Fibroblast of lung (primary cell): ENCODE results near the gene ZNF516. TPM values are rescaled to one million over a fixed set of nuclear protein-coding genes. Genes with fewer than 3 reads are reported as not detected.

Source experiments
- DNase-seq, 2 donors: peaks; one replicate each; pipeline versions ENCODE4 v3.0.0 to v3.0.0-alpha.2; 2010; ENCODE audit warnings: low read depth in 2 of 2
- H2AFZ ChIP-seq: 2 replicates; pipeline ENCODE4 v1.5.1; 2012; ENCODE audit warnings: low read length, control low read depth, inconsistent platforms
- H3K27ac ChIP-seq: 2 replicates; pipeline ENCODE4 v1.5.1; 2011; ENCODE audit warnings: low read length, control low read depth; ENCODE audit not compliant: insufficient read depth
- H3K27me3 ChIP-seq: 2 replicates; pipeline ENCODE4 v1.5.1; 2011; ENCODE audit warnings: mild to moderate bottlenecking, low read length; ENCODE audit not compliant: control insufficient read depth, insufficient read depth
- H3K36me3 ChIP-seq: 2 replicates; pipeline ENCODE4 v1.5.1; 2011; ENCODE audit warnings: low read length; ENCODE audit not compliant: control insufficient read depth, insufficient read depth
- H3K4me1 ChIP-seq: 2 replicates; pipeline ENCODE4 v1.5.1; 2011; ENCODE audit warnings: low read length; ENCODE audit not compliant: control insufficient read depth, insufficient read depth; ENCODE audit errors: extremely low read depth
- H3K4me2 ChIP-seq: 2 replicates; pipeline ENCODE4 v1.5.1; 2011; ENCODE audit warnings: low read length, control low read depth; ENCODE audit not compliant: insufficient read depth; ENCODE audit errors: extremely low read depth
- H3K4me3 ChIP-seq, 4 experiments: fragments of 200-600 bp in 1 of 4; sonication (generic) in 1 of 4; replicated peaks in 1 of 4; 2 replicates each; pipeline ENCODE4 v1.5.1; 2011 to 2016; ENCODE audit warnings: low read length in 4 of 4, low read depth in 3 of 4, mild to moderate bottlenecking in 3 of 4, control low read depth in 2 of 4, inconsistent platforms in 1 of 4, mixed read lengths in 1 of 4; ENCODE audit not compliant: insufficient read depth in 1 of 4; ENCODE audit errors: control extremely low read depth in 1 of 4
- H3K79me2 ChIP-seq: 2 replicates; pipeline ENCODE4 v1.5.1; 2012; ENCODE audit warnings: mild to moderate bottlenecking, low read length, inconsistent platforms; ENCODE audit not compliant: control insufficient read depth, insufficient read depth
- H3K9ac ChIP-seq: 2 replicates; pipeline ENCODE4 v1.5.1; 2011; ENCODE audit warnings: mild to moderate bottlenecking, low read length, control low read depth; ENCODE audit not compliant: insufficient read depth
- H3K9me3 ChIP-seq: 2 replicates; pipeline ENCODE4 v1.5.1; 2012; ENCODE audit warnings: low read depth, low read length; ENCODE audit not compliant: control insufficient read depth, insufficient read depth
- H4K20me1 ChIP-seq: 2 replicates; pipeline ENCODE4 v1.5.1; 2011; ENCODE audit warnings: low read length; ENCODE audit not compliant: control insufficient read depth, insufficient read depth; ENCODE audit errors: extremely low read depth
- EZH2 ChIP-seq: IDR thresholded peaks from 2 replicates; pipeline ENCODE4 v1.5.1; 2012; ENCODE audit warnings: low read length, control low read depth, mild to moderate bottlenecking; ENCODE audit errors: missing control alignments
- polyA plus RNA-seq, 2 donors: library from polyadenylated mRNA; depleted of rRNA in 1 of 2; stranded (reverse) in 1 of 2; unstranded in 1 of 2; fragments of >200 nt; gene quantifications; 2 replicates each; pipeline ENCODE4 v1.2.1, GENCODE V29; 2011 to 2012; ENCODE audit warnings: missing spikeins in 1 of 2
- total RNA-seq: library from RNA; depleted of rRNA; stranded (reverse); fragments of >200 nt; gene quantifications from 2 replicates; pipeline ENCODE4 v1.2.1, GENCODE V29; 2014
- TF ChIP-seq, protein P1 (sequence below), 2 donors: IDR thresholded peaks in 1 of 2; conservative IDR thresholded peaks in 1 of 2; 1 replicate in 1 of 2; 2 replicates in 1 of 2; pipeline ENCODE4 v1.5.1; 2011 to 2012; ENCODE audit warnings: low read length in 2 of 2, control low read depth in 1 of 2, inconsistent platforms in 1 of 2, low read depth in 1 of 2, mild to moderate bottlenecking in 1 of 2

Gene ZNF516
- total and polyA plus RNA-seq, 2 donors (not counting 1 experiment from before 2014, with no cell fraction given) = 7.9 to 32.7 TPM

DNA sequence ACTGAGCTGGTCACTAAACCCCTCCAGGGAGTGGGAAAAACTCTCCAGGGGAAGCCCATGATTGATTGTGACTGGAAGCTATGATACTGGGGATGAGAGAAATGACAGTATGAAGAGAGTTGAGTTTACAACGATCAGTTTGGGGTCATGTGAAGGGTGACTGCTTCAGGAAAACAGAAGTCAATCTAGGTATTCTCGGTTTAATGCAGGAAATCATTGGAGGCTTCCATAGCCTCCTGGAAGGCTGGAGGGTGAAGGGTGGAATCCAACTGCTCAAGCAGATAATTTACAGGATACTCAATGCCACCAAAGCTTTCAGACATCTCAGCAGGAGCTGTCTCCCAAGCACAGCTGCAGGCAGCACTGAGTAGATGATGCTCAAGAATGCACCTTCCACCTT, 154.6 kb downstream of the ZNF516 start:
- Histone ChIP-seq H4K20me1 (no peaks in the 10 kb centered on the region), H3K27ac (no peak overlapping the region), H3K4me1 (no peaks in the 10 kb centered on the region), H3K9ac (no peak overlapping the region), H2AFZ (no peak overlapping the region), H3K79me2 (no peaks in the 10 kb centered on the region), H3K27me3 (no peaks in the 10 kb centered on the region), H3K4me3 (no peak overlapping the region), H3K36me3 (no peaks in the 10 kb centered on the region), H3K9me3 (no peaks in the 10 kb centered on the region), H3K4me2 (no peak overlapping the region)
- DNase-seq = no peak
- TF ChIP-seq EZH2 = no peak
- TF ChIP-seq, protein P1, sequence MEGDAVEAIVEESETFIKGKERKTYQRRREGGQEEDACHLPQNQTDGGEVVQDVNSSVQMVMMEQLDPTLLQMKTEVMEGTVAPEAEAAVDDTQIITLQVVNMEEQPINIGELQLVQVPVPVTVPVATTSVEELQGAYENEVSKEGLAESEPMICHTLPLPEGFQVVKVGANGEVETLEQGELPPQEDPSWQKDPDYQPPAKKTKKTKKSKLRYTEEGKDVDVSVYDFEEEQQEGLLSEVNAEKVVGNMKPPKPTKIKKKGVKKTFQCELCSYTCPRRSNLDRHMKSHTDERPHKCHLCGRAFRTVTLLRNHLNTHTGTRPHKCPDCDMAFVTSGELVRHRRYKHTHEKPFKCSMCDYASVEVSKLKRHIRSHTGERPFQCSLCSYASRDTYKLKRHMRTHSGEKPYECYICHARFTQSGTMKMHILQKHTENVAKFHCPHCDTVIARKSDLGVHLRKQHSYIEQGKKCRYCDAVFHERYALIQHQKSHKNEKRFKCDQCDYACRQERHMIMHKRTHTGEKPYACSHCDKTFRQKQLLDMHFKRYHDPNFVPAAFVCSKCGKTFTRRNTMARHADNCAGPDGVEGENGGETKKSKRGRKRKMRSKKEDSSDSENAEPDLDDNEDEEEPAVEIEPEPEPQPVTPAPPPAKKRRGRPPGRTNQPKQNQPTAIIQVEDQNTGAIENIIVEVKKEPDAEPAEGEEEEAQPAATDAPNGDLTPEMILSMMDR (conservative IDR thresholded peaks at IDR 0.05 in 1 of 2, IDR thresholded peaks at IDR 0.05 in 1 of 2; ENCODE audit: low read depth in 1 of 2, low read length in 2 of 2) = no peak

DNA sequence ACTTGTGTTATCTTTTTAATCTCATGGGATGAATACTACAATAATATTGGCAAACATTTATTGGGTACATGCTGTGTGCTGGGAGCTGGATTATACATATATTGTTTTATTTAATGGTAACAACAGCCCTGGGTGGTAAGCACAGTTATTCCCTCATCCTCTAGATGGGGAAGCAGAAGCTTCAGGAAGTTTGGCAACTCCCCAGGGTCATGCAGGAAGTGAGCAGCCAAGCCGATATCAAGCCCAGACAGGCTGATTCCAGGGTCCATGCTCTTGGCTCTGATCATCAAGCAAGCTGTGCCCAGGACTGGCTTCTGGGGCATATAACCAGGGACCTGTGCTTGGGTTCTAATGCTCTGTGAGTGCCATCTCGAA, 155.8 kb downstream of the ZNF516 start:
- DNase-seq = no peak
- Histone ChIP-seq H4K20me1 (no peaks in the 10 kb centered on the region), H3K79me2 (no peaks in the 10 kb centered on the region), H3K9me3 (no peaks in the 10 kb centered on the region), H3K4me1 (no peaks in the 10 kb centered on the region), H3K9ac (no peak overlapping the region), H3K36me3 (no peaks in the 10 kb centered on the region), H3K27ac (no peak overlapping the region), H3K4me2 (no peak overlapping the region), H3K27me3 (no peaks in the 10 kb centered on the region), H3K4me3 (no peak overlapping the region), H2AFZ (no peak overlapping the region)
- TF ChIP-seq EZH2 = no peak
- TF ChIP-seq, protein P1 (conservative IDR thresholded peaks at IDR 0.05 in 1 of 2, IDR thresholded peaks at IDR 0.05 in 1 of 2; ENCODE audit: low read depth in 1 of 2, low read length in 2 of 2) = no peak

DNA sequence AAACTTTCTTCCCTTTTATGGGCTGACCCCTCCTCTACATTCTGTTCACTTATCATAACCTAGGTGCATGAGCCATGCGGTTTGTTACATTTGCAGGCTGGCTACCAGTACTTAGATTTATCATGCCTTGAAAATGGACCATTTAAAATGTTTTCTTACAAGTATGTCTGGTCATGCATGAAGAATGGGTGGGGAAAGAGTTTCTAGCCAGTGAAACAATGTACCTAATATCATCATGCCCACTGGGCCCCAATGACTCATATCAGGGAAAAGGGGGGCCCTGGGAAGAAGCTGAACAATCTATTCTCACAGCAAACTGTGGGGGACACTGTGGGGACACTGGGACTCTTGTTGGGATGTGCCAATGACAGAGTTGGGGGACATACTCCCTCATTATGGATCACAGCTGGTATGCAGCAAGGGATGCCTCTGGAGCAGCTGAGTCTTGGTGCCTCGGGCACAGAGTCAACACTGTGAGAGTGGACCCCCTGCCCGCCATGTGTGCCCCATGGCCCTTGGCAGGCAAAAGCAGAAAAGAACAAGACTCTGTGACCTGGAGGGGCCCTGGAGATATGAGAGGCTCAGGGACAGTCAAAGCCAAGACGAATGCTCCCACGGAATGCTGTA, 156.3 kb downstream of the ZNF516 start:
- H3K27me3 ChIP-seq = no peaks in the 10 kb centered on the region
- H3K9ac ChIP-seq = no peak overlapping the region
- TF ChIP-seq, protein P1 (conservative IDR thresholded peaks at IDR 0.05 in 1 of 2, IDR thresholded peaks at IDR 0.05 in 1 of 2; ENCODE audit: low read depth in 1 of 2, low read length in 2 of 2) = no peak
- no peak for TF ChIP-seq EZH2
- no peak overlapping the region for H2AFZ ChIP-seq
- H3K4me3 ChIP-seq = no peak overlapping the region
- no peak overlapping the region for H3K4me2 ChIP-seq
- no peaks in the 10 kb centered on the region for H3K79me2 ChIP-seq
- no peaks in the 10 kb centered on the region for H3K9me3 ChIP-seq
- H3K36me3 ChIP-seq = no peaks in the 10 kb centered on the region
- no peak for DNase-seq
- H4K20me1 ChIP-seq = no peaks in the 10 kb centered on the region
- H3K27ac ChIP-seq = no peak overlapping the region
- H3K4me1 ChIP-seq = no peaks in the 10 kb centered on the region
